GM21447 (cell line): ENCODE data around the gene CSNK2A1.
"Not testable (repeated sequence)": the region's sequence is repeated elsewhere in the genome, so short reads cannot be mapped to it uniquely, and the experiment has no call there.

Experiments
- ATAC-seq: cut with Tn5 transposase; IDR thresholded peaks from one replicate; pipeline ENCODE4 v1.9.1; 2021; ENCODE audit not compliant: unreplicated experiment

Gene CSNK2A1

GRCh38 chr20:461254-462198 lies 82.1 kb downstream of the CSNK2A1 start:
- ATAC-seq: peak; percentile 38

- no peak for ATAC-seq
These were observed 82.9 kb downstream of the CSNK2A1 start for GRCh38 chr20:460707-461106.

GRCh38 chr20:460180-460579 lies 83.4 kb downstream of the CSNK2A1 start:
- ATAC-seq: no peak

GRCh38 chr20:458776-459175 lies 84.8 kb downstream of the CSNK2A1 start:
- ATAC-seq: no peak

- ATAC-seq: no peak
These were observed 88.6 kb downstream of the CSNK2A1 start for GRCh38 chr20:454951-455350.

- not testable (repeated sequence) for ATAC-seq
These were observed 91.6 kb downstream of the CSNK2A1 start for GRCh38 chr20:452021-452420.

- ATAC-seq: no peak
These were observed 97.9 kb downstream of the CSNK2A1 start for GRCh38 chr20:445514-446336.

GRCh38 chr20:444862-445426 lies 98.6 kb downstream of the CSNK2A1 start:
- ATAC-seq: no peak

GRCh38 chr20:444117-444516 lies 99.5 kb downstream of the CSNK2A1 start:
- ATAC-seq: no peak

GRCh38 chr20:443223-443775 lies 100.3 kb downstream of the CSNK2A1 start:
- ATAC-seq: no peak

GRCh38 chr20:440636-441035 lies 103.0 kb downstream of the CSNK2A1 start:
- ATAC-seq: no peak

- ATAC-seq: no peak
These were observed 103.4 kb downstream of the CSNK2A1 start for GRCh38 chr20:440148-440547.

- ATAC-seq: no peak
These were observed 104.8 kb downstream of the CSNK2A1 start for GRCh38 chr20:438571-439469.

GRCh38 chr20:437787-438486 lies 105.7 kb downstream of the CSNK2A1 start:
- no peak for ATAC-seq

- no peak for ATAC-seq
These were observed 107.1 kb downstream of the CSNK2A1 start for GRCh38 chr20:436476-436875.

GRCh38 chr20:435558-435957 lies 108.0 kb downstream of the CSNK2A1 start:
- no peak for ATAC-seq

GRCh38 chr20:434661-435419 lies 108.8 kb downstream of the CSNK2A1 start:
- no peak for ATAC-seq

- ATAC-seq: no peak
These were observed 109.4 kb downstream of the CSNK2A1 start for GRCh38 chr20:434221-434620.
